ENCODE data around the gene BRIP1.

Gene BRIP1

DNA sequence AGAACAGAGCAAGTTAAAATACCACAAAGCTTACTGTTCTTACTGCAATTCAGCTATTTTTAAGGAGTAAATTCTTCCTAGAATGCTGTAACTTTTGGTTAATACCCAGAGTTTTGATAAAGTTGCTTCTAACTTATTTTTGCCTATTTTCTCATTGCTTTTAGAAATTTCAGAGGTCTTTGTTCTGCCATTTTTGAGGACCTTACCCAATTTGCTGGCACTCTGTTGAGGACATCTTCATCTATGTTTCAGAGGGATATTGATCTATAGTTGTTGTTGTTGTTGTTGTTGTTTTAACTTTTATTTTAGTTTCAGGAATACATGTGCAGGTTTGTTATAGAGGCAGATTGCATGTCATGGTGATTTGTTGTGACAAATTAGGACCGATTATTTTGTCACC is 161.3 kb downstream of the BRIP1 start:
- Histone ChIP-seq H4K20me1 (ENCODE audit: insufficient read depth, low read length) (no peaks in the 10 kb centered on the region), H3K9ac (ENCODE audit: low read length) (no peak overlapping the region), H3K27me3 (ENCODE audit: low read depth, low read length) (no peaks in the 10 kb centered on the region), H3K79me2 (ENCODE audit: low read length) (no peaks in the 10 kb centered on the region), H3K9me3 (ENCODE audit: insufficient read depth, low read length) (peaks cover 22% of the 10 kb centered on the region), H2AFZ (ENCODE audit: low read depth, low read length) (no peak overlapping the region), H3K4me3 (ENCODE audit: low read length) (no peak overlapping the region), H3K4me2 (ENCODE audit: low read length) (no peak overlapping the region), H3K36me3 (replicated peaks; ENCODE audit: low read depth, low read length) (peaks cover 8% of the 10 kb centered on the region), H3K4me1 (ENCODE audit: low read length) (no peaks in the 10 kb centered on the region), H3K27ac (ENCODE audit: low read length) (no peak overlapping the region)
- no peak for TF ChIP-seq EZH2phosphoT487 (IDR thresholded peaks at IDR 0.05; ENCODE audit: low read depth)
- TF ChIP-seq, protein P1, sequence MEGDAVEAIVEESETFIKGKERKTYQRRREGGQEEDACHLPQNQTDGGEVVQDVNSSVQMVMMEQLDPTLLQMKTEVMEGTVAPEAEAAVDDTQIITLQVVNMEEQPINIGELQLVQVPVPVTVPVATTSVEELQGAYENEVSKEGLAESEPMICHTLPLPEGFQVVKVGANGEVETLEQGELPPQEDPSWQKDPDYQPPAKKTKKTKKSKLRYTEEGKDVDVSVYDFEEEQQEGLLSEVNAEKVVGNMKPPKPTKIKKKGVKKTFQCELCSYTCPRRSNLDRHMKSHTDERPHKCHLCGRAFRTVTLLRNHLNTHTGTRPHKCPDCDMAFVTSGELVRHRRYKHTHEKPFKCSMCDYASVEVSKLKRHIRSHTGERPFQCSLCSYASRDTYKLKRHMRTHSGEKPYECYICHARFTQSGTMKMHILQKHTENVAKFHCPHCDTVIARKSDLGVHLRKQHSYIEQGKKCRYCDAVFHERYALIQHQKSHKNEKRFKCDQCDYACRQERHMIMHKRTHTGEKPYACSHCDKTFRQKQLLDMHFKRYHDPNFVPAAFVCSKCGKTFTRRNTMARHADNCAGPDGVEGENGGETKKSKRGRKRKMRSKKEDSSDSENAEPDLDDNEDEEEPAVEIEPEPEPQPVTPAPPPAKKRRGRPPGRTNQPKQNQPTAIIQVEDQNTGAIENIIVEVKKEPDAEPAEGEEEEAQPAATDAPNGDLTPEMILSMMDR (IDR thresholded peaks at IDR 0.05; ENCODE audit: low read depth, low read length), result no peak

GRCh38 chr17:61701334-61701733 is 162.0 kb downstream of the BRIP1 start:
- no peaks in the 10 kb centered on the region for H3K79me2 ChIP-seq (ENCODE audit: low read length)
- no peaks in the 10 kb centered on the region for H3K4me1 ChIP-seq (ENCODE audit: low read length)
- H3K4me3 ChIP-seq (ENCODE audit: low read length), result no peak overlapping the region
- no peaks in the 10 kb centered on the region for H3K27me3 ChIP-seq (ENCODE audit: low read depth, low read length)
- H3K27ac ChIP-seq (ENCODE audit: low read length), result no peak overlapping the region
- TF ChIP-seq EZH2phosphoT487 (IDR thresholded peaks at IDR 0.05; ENCODE audit: low read depth), result no peak
- TF ChIP-seq, protein P1 (IDR thresholded peaks at IDR 0.05; ENCODE audit: low read depth, low read length), result no peak
- no peak overlapping the region for H3K4me2 ChIP-seq (ENCODE audit: low read length)
- H4K20me1 ChIP-seq (ENCODE audit: insufficient read depth, low read length), result no peaks in the 10 kb centered on the region
- H3K9ac ChIP-seq (ENCODE audit: low read length), result no peak overlapping the region
- peaks cover 22% of the 10 kb centered on the region for H3K9me3 ChIP-seq (ENCODE audit: insufficient read depth, low read length)
- peaks cover 8% of the 10 kb centered on the region for H3K36me3 ChIP-seq (replicated peaks; ENCODE audit: low read depth, low read length)
- no peak overlapping the region for H2AFZ ChIP-seq (ENCODE audit: low read depth, low read length)

DNA sequence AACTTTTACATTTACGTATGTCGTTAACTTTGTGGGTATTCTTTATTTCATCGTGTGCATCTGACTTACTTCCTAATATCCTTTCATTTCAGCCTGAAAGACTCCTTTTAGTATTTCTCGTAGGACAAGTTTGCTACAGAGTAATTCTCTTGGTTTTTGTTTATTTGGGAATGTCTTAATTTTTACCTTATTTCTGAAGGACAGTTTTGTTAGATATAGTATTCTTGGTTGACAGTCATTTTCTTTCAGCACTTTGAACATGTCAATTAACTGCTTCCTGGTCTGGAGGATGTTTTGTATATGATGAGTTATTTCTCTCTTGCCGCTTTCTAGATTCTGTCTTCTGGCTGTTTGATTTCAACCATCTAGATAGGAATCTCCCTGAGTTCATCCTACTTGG is 163.1 kb downstream of the BRIP1 start:
- H3K4me3 ChIP-seq (ENCODE audit: low read length), result no peak overlapping the region
- H3K4me2 ChIP-seq (ENCODE audit: low read length), result no peak overlapping the region
- no peaks in the 10 kb centered on the region for H4K20me1 ChIP-seq (ENCODE audit: insufficient read depth, low read length)

GRCh38 chr17:61699694-61700093 is 163.6 kb downstream of the BRIP1 start:
- peaks cover 8% of the 10 kb centered on the region for H3K36me3 ChIP-seq (replicated peaks; ENCODE audit: low read depth, low read length)
- H3K4me2 ChIP-seq (ENCODE audit: low read length), result no peak overlapping the region
- no peak overlapping the region for H2AFZ ChIP-seq (ENCODE audit: low read depth, low read length)
- H3K27me3 ChIP-seq (ENCODE audit: low read depth, low read length), result no peaks in the 10 kb centered on the region
- no peak overlapping the region for H3K9ac ChIP-seq (ENCODE audit: low read length)
- no peak overlapping the region for H3K4me3 ChIP-seq (ENCODE audit: low read length)
- no peaks in the 10 kb centered on the region for H4K20me1 ChIP-seq (ENCODE audit: insufficient read depth, low read length)
- H3K79me2 ChIP-seq (ENCODE audit: low read length), result no peaks in the 10 kb centered on the region
- no peak for TF ChIP-seq EZH2phosphoT487 (IDR thresholded peaks at IDR 0.05; ENCODE audit: low read depth)
- TF ChIP-seq, protein P1 (IDR thresholded peaks at IDR 0.05; ENCODE audit: low read depth, low read length), result no peak
- no peak overlapping the region for H3K27ac ChIP-seq (ENCODE audit: low read length)
- no peaks in the 10 kb centered on the region for H3K4me1 ChIP-seq (ENCODE audit: low read length)
- H3K9me3 ChIP-seq (ENCODE audit: insufficient read depth, low read length), result peaks cover 22% of the 10 kb centered on the region

More for the DNA sequence above, 163.1 kb downstream of the BRIP1 start:
- Histone ChIP-seq H2AFZ (ENCODE audit: low read depth, low read length) (no peak overlapping the region), H3K4me1 (ENCODE audit: low read length) (no peaks in the 10 kb centered on the region), H3K27ac (ENCODE audit: low read length) (no peak overlapping the region), H3K9ac (ENCODE audit: low read length) (no peak overlapping the region), H3K36me3 (replicated peaks; ENCODE audit: low read depth, low read length) (peaks cover 8% of the 10 kb centered on the region), H3K9me3 (ENCODE audit: insufficient read depth, low read length) (peaks cover 22% of the 10 kb centered on the region), H3K79me2 (ENCODE audit: low read length) (no peaks in the 10 kb centered on the region), H3K27me3 (ENCODE audit: low read depth, low read length) (no peaks in the 10 kb centered on the region)
- TF ChIP-seq EZH2phosphoT487 (IDR thresholded peaks at IDR 0.05; ENCODE audit: low read depth), result no peak
- TF ChIP-seq, protein P1 (IDR thresholded peaks at IDR 0.05; ENCODE audit: low read depth, low read length), result no peak

Data from OCI-LY3 (cell line).